ENCODE results near the gene ITIH1. TPM values are rescaled to one million over a fixed set of nuclear protein-coding genes. Genes with fewer than 3 reads are reported as not detected.

Gene ITIH1
- total and polyA plus RNA-seq, 9 of the 15 experiments (the other 6 are each of a cell fraction or from before 2014, with no cell fraction given) = 0.31 TPM; not detected in 8

GRCh38 chr3:52831500-52832301, 54.3 kb downstream of the ITIH1 start:
- WGBS (ENCODE audit: insufficient coverage, low coverage, missing lambda C conversion rate) = 30% methylated on average over 10 of the region's 21 CpGs
- ChIA-PET POLR2A (interaction anchor here (0.7 kb wide), 2 partner anchors 21 to 139 kb away, joined by 3 read pairs; no protein-coding TSS in a partner anchor), CTCF (ENCODE audit: low intra/inter-chr PET ratio) (no interaction called here)
- H3K36me3 ChIP-seq (ENCODE audit: control insufficient read depth, insufficient read depth, low read length) = no peaks in the 10 kb centered on the region
- no TSS peak for BruUV-seq (replicated peaks)
- H3K27ac ChIP-seq (ENCODE audit: extremely low read depth, low read depth, low read length) = no peak overlapping the region
- H4K20me1 ChIP-seq (replicated peaks; ENCODE audit: control insufficient read depth, insufficient read depth, low read length) = no peaks in the 10 kb centered on the region
- no peaks in the 10 kb centered on the region for H3K9me3 ChIP-seq (replicated peaks; ENCODE audit: control insufficient read depth, insufficient read depth, low read depth, low read length)
- H3K27me3 ChIP-seq (ENCODE audit: control insufficient read depth in 2 of 2, insufficient read depth in 2 of 2, low read length in 2 of 2) = peaks cover 0 to 28% of the 10 kb centered on the region in 2 experiments; a peak in 4 of 5 replicates
- H3K9me1 ChIP-seq (ENCODE audit: control insufficient read depth, insufficient read depth, low read length) = no peaks in the 10 kb centered on the region
- no peak overlapping the region for H3K4me2 ChIP-seq (ENCODE audit: insufficient read depth, low read length)
- H3K4me3 ChIP-seq = no peak overlapping the region
- peaks cover 15 to 20% of the 10 kb centered on the region in 2 experiments for H3K4me1 ChIP-seq (replicated peaks in 1 of 2; ENCODE audit: control insufficient read depth in 2 of 2, insufficient read depth in 2 of 2, low read length in 2 of 2)
- peak overlapping the region in 1 of 2 experiments; percentile 45; a peak in 1 of 4 replicates for H3K9ac ChIP-seq (ENCODE audit: insufficient read depth in 1 of 2, low read depth in 2 of 2, low read length in 2 of 2)
- FAIRE-seq (no peak), DNase-seq (ENCODE audit: extremely low read depth in 1 of 4, low spot score in 3 of 4) (peak; percentile 27 to 67 (median 56)), ATAC-seq (peak; percentile 39)
- intact Hi-C loops (cut with micrococcal nuclease) (loop anchor here (5.0 kb wide), 1 partner anchor 89 kb away; no protein-coding TSS in a partner anchor), in situ Hi-C loops (cut with MboI) (no loop called here)
- TF ChIP-seq NR3C1 (CRISPR knock-in tag; IDR thresholded peaks at IDR 0.05) (no peak), FOSL1 (tag; conservative IDR thresholded peaks at IDR 0.05) (peak; percentile 69), ATF3 (IDR thresholded peaks at IDR 0.05) (peak; percentile 73), ATF3 (CRISPR knock-in tag; conservative IDR thresholded peaks at IDR 0.05) (no peak), JUND (IDR thresholded peaks at IDR 0.05; ENCODE audit: borderline replicate concordance, low read depth, low read length) (peak; percentile 79), JUND (tag; IDR thresholded peaks at IDR 0.05; ENCODE audit: borderline replicate concordance, low read depth, low read length) (peak; percentile 61; the same call in 1 of the 3 replicates), ZFPM2 (CRISPR knock-in tag; IDR thresholded peaks at IDR 0.05) (no peak), NFIC (IDR thresholded peaks at IDR 0.05) (peak; percentile 83), JUNB (CRISPR knock-in tag; conservative IDR thresholded peaks at IDR 0.05) (0 out of 2 replicates have a peak, but pooled peaks have one; percentile 34), NRF1 (conservative IDR thresholded peaks at IDR 0.05 in 1 of 2, IDR thresholded peaks at IDR 0.05 in 1 of 2) (0 out of 4 replicates have a peak, but pooled peaks of 1 of the 2 experiments have one; percentile 16)
- H3K79me2 ChIP-seq (ENCODE audit: control insufficient read depth, insufficient read depth, low read length) = no peaks in the 10 kb centered on the region
- H2AFZ ChIP-seq (ENCODE audit: low read depth, low read length) = no peak overlapping the region
